Activated CD4-positive, alpha-beta T cell treated with anti-CD3 and anti-CD28 coated beads, Interleukin-10, Interleukin-2, amounts not matched to agents 100 ng/mL and 50 ng/mL, durations not matched to agents 16 hours and 8 hours (primary cell): Measurements from ENCODE around the gene MEGF11.
"Not testable (repeated sequence)": the region's sequence is repeated elsewhere in the genome, so short reads cannot be mapped to it uniquely, and the experiment has no call there.

Experiments used
- DNase-seq: peaks from one replicate; pipeline ENCODE4 v3.0.0-alpha.2; 2020

MEGF11 gene

GRCh38 chr15:65907661-65908060 lies 345.9 kb downstream of the MEGF11 start:
- no peak for DNase-seq

- DNase-seq = no peak
Observed at GRCh38 chr15:65906396-65906795, 347.2 kb downstream of the MEGF11 start.

- no peak for DNase-seq
Observed at GRCh38 chr15:65904301-65904700, 349.2 kb downstream of the MEGF11 start.

- DNase-seq = no peak
Observed at GRCh38 chr15:65903296-65904073, 350.1 kb downstream of the MEGF11 start.

- DNase-seq = peak; percentile 44
Observed at GRCh38 chr15:65902373-65902772, 351.2 kb downstream of the MEGF11 start.

DNA sequence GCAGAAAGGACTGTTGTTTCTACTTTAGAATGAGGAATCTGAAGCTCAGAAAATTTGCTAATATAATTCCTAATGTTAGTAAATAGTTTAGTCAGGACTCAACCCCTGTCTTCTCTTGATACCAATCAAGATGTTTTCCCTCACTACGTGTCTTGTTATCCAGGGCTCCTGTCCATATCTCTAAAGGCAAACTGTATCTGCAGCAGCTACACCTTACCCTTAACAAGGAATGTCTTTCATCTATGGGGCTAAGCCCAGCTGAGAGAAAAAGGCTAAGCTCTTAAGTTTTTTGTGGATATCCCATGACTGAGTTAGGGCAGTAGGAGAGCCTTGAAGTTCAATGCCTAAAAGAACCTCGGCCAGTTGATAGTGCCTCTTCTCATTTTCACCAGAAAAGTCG lies 351.7 kb downstream of the MEGF11 start:
- DNase-seq = no peak

GRCh38 chr15:65901336-65901735 lies 352.2 kb downstream of the MEGF11 start:
- DNase-seq = no peak

- DNase-seq = no peak
Observed at GRCh38 chr15:65900488-65900887, 353.1 kb downstream of the MEGF11 start.

DNA sequence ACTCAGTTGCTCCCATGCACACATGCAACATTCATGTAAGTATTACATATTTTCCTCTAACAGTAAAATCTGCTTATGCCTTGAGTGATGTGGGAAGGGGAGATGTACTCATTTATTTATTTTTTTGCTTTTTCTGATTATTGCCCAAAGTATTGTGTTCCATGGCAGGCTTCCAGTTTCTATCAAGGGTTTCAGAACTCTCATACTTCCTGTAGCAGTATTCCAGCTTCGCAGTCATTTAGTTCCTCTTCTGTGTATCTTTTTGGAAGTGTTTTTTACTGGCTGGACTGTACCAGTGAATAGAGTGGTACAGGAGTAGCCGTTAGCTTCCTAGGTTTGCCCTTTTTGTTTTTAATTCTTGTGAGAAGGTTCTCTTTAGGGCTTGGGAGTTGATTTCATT lies 357.3 kb downstream of the MEGF11 start:
- DNase-seq = no peak

GRCh38 chr15:65893060-65893459 lies 360.5 kb downstream of the MEGF11 start:
- DNase-seq = no peak

- peak; percentile 66 for DNase-seq
Observed at GRCh38 chr15:65888981-65889380, 364.6 kb downstream of the MEGF11 start.

GRCh38 chr15:65887565-65887964 lies 366.0 kb downstream of the MEGF11 start:
- DNase-seq = peak; percentile 82

- DNase-seq = no peak
Observed at GRCh38 chr15:65885668-65886218, 367.8 kb downstream of the MEGF11 start.

DNA sequence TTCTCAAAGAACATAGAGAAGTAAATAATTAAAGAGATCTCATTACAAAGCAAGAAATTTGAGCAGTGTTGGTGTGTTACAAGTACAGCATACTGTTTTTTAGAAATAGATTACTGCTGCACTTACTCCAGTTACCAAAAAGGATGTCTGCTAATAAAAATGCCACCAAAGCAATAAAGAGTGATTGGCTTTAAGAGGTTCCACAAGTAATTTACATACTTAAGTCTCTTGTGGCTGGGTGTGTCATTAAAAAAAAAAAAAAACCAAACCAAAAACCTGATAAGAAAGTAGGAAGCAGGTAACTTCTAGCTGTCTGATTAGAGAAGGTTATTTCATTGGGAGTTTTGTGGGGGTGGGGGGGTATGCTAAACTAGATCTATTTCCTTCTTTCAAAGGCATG lies 369.0 kb downstream of the MEGF11 start:
- no peak for DNase-seq

- DNase-seq = no peak
Observed at GRCh38 chr15:65883571-65883970, 370.0 kb downstream of the MEGF11 start.

DNA sequence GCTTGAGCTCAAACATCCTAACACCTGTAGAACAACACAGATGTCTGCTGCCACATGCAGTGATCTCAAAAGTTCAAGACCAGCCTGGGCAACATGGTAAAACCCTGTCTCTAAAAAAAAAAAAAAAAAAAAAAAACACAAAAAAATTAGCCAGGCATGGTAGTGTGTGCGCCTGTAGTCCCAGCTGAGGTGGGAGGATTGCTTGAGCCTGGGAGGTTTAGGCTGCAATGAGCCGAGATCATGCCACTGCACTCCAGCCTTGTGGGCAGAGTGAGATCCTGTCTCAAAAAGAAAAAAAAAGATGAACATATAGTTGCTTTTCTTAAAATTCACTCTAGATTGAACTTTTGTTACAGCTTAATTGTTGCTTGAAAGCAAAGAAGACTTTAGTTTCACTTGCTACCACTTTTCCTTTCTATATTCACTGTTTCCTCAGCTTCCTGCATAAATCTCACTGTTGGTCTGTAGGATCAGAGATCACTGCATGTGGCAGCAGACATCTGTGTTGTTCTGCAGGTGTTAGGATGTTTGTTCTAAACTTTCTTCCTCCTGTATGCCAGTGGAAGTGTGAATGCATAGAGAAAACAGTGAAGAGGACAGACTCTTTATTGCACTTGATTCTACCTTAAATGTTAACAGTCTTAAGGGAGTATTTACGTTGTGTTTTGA lies 371.6 kb downstream of the MEGF11 start:
- no peak for DNase-seq

DNA sequence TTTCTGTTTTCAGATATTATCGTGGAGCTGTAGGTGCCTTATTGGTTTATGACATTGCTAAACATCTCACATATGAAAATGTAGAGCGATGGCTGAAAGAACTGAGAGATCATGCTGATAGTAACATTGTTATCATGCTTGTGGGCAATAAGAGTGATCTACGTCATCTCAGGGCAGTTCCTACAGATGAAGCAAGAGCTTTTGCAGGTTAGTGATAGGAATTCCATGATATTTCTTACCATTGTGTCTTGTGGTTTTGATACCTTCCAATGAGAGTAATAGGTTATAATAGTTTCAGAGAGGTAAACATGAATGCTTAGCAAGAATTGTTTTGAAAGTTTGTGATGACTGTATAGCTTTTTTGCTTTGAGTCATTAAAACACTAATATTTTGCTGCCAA lies 375.8 kb downstream of the MEGF11 start:
- peak; percentile 47 for DNase-seq

- no peak for DNase-seq
Observed at GRCh38 chr15:65875458-65875857, 378.1 kb downstream of the MEGF11 start.

GRCh38 chr15:65873256-65873655 lies 380.3 kb downstream of the MEGF11 start:
- no peak for DNase-seq

GRCh38 chr15:65872596-65872995 lies 381.0 kb downstream of the MEGF11 start:
- DNase-seq = peak; percentile 12

- DNase-seq = not testable (repeated sequence)
Observed at GRCh38 chr15:65871886-65872285, 381.7 kb downstream of the MEGF11 start.

DNA sequence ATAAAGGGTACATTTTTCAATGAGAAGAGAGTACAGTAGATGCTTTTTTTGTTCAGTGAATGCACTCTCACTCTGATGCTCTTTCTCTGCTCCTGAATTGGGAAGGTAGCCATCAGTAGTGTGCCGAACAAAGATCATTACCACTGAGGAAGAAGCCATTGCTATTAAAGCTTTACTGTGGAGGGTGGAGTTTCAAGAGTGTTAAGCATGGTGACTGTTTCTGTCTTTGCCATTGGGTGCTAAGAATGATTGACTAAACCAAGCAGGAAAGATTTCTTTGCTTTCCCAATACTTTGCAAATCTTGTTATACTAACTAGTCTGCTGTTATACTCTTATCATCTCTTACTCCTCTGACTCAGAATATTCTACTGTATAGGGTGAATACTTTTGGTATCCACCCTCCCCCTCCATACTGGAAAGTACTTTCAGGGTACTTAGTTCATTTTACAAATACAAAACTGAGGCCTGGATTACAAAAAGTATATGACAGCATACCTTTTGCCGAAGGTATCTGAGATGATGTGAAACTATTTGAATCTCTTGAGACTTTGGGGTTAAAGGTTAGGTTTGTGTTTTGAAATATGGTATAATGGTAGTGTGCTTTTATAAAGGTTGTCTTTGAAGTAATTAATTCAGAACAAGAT lies 382.5 kb downstream of the MEGF11 start:
- peak; percentile 47 for DNase-seq
